HG03103 (cell line): ENCODE measurements around the gene ST7.

Source experiments
- ATAC-seq: cut with Tn5 transposase; IDR thresholded peaks from one replicate; pipeline ENCODE4 v1.9.1; 2021; ENCODE audit warnings: low read depth; ENCODE audit not compliant: unreplicated experiment

Gene ST7

GRCh38 chr7:117210397-117210796, 257.1 kb downstream of the ST7 start:
- ATAC-seq = no peak

GRCh38 chr7:117210908-117211307, 257.6 kb downstream of the ST7 start:
- ATAC-seq = no peak

- ATAC-seq = no peak
Measured at GRCh38 chr7:117211614-117212013, 258.3 kb downstream of the ST7 start.

GRCh38 chr7:117212969-117213877, 259.9 kb downstream of the ST7 start:
- ATAC-seq = peak; percentile 85

- no peak for ATAC-seq
Measured at GRCh38 chr7:117216010-117216409, 262.7 kb downstream of the ST7 start.

- no peak for ATAC-seq
Measured at GRCh38 chr7:117216436-117217069, 263.3 kb downstream of the ST7 start.

- no peak for ATAC-seq
Measured at GRCh38 chr7:117217106-117218035, 264.1 kb downstream of the ST7 start.

GRCh38 chr7:117218700-117219099, 265.4 kb downstream of the ST7 start:
- ATAC-seq = no peak

- no peak for ATAC-seq
Measured at GRCh38 chr7:117219485-117219884, 266.2 kb downstream of the ST7 start.

GRCh38 chr7:117220836-117221235, 267.5 kb downstream of the ST7 start:
- no peak for ATAC-seq

GRCh38 chr7:117225536-117225935, 272.2 kb downstream of the ST7 start:
- ATAC-seq = no peak

- ATAC-seq = no peak
Measured at GRCh38 chr7:117227091-117227490, 273.8 kb downstream of the ST7 start.

- no peak for ATAC-seq
Measured at GRCh38 chr7:117229350-117229749, 276.0 kb downstream of the ST7 start.

- peak; percentile 51 for ATAC-seq
Measured at GRCh38 chr7:117230276-117231046, 277.2 kb downstream of the ST7 start.

- no peak for ATAC-seq
Measured at GRCh38 chr7:117231047-117231359, 277.7 kb downstream of the ST7 start.

- no peak for ATAC-seq
Measured at GRCh38 chr7:117237646-117238045, 284.3 kb downstream of the ST7 start.

- ATAC-seq = no peak
Measured at GRCh38 chr7:117238472-117238871, 285.2 kb downstream of the ST7 start.

GRCh38 chr7:117238937-117239336, 285.6 kb downstream of the ST7 start:
- ATAC-seq = no peak

- ATAC-seq = no peak
Measured at GRCh38 chr7:117241088-117241487, 287.8 kb downstream of the ST7 start.

- no peak for ATAC-seq
Measured at GRCh38 chr7:117243390-117243789, 290.1 kb downstream of the ST7 start.
